TTC549 (cell line): ENCODE measurements around the gene DPM1.

Source experiments
- FAIRE-seq: peaks from 2 replicates; lab custom pipeline; 2012; peaks lifted over from hg19 to GRCh38; lab: Jason Lieb, UNC

DPM1 gene

GRCh38 chr20:50930139-50930975, 28.0 kb downstream of the DPM1 start:
- no peak for FAIRE-seq

GRCh38 chr20:50929299-50930138, 28.8 kb downstream of the DPM1 start:
- peak; percentile 83 for FAIRE-seq

GRCh38 chr20:50928469-50928868, 29.9 kb downstream of the DPM1 start:
- no peak for FAIRE-seq

DNA sequence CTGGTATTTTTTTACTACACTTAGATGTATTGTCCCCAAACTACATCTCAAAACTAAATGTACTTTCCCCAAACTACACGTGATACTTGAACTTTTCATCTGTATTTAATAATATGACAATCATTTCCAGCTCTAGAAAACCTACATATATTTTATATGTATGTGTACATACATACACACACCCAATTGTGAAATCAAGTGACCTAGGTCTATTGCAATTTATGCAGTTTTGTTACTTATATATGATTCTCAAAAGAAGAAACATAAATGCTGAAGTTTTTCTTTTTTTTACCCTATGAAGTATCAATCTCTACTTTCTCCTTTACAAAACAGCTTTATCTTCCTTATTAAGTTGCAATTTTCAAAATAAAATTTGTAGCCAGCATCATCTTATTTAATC, 31.8 kb downstream of the DPM1 start:
- FAIRE-seq = no peak

GRCh38 chr20:50924261-50924920, 33.9 kb downstream of the DPM1 start:
- FAIRE-seq = no peak

DNA sequence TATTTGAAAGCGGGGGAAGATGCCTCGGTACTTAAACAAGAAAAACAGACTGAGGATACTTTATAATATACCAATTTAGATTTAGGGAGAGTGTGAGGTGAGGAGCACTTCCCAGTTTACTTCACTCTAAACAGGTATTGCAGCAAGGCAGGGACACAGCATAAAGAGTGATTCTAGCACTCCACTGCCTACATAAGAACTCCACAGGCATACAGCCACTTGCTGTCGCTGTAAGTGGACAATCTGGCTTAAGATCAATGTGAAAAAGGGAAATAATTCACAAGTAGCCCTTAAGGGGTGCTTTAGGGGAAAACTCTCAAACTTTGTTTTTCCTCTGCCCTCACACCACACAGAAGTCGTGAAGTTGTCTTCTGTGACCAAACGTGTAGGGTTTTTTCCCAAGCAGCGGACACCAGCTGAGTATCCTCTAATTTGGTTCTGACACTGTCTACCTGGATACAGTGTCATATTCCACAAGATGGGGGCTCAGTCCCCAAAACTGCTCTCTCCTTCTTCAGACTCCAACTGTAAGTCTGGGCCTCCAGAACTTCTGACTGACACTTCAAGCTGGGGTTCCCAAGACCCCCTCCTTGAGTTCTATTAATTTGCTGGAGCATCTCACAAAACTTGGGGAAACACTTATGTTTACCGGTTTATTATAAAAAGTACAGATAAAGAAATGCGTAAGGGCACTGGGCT, 36.4 kb downstream of the DPM1 start:
- FAIRE-seq = no peak

DNA sequence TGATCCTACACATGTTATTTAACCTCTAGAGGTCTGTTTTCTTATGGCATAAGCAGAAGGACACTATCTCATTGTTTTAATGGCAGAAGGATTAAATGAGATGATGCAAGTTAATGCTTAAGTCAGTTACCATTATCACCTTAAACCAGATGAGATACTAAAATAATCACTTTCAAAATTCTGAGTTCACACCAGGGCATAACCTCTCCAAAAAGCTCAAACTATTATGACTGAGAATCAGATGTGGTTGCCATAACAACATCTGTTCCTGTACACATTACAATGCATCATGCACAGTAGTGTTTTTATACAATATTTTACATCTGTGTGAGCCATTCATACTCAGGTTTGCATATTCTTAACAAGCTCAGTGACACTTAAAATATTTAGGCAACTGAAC, 37.3 kb downstream of the DPM1 start:
- no peak for FAIRE-seq

DNA sequence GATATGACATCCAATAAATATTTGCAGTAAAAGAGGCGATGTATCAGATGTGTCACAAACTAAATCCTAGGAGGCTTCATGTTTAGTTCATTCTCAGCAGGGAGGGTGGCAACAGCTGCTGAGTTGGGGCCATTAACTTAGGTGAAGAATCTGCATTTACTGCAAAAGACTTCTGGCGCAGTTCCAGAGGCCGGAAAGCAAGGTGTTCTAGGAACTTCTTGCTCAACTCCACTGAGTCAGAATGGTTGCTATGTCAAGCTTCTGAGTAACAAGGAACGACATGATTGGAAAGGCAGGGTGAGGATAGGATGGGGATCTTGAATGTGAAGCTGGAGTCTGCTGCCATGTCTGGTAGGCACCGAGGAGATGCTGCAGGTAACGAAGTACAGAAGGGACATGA, 38.8 kb downstream of the DPM1 start:
- FAIRE-seq = no peak

DNA sequence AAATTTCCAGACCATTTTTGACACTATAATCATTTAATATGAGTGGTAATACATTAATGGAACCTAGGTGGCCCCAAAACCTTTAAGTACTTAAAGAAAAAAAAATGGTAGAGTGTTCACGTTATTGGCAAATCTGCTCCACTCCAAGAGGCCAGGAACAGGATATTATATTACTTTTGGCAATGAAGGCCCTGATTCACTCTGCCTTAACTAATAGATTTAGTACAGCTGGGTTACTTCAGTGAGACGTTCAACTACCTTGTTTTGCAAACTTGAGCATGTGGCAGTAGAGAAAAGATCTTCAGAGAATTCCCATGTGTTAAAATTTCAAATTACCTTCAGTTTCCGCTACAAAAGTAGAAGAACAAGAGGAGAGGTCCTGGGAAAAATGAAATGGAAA, 39.9 kb downstream of the DPM1 start:
- FAIRE-seq = no peak

- no peak for FAIRE-seq
These were observed 41.4 kb downstream of the DPM1 start for GRCh38 chr20:50916934-50917333.

DNA sequence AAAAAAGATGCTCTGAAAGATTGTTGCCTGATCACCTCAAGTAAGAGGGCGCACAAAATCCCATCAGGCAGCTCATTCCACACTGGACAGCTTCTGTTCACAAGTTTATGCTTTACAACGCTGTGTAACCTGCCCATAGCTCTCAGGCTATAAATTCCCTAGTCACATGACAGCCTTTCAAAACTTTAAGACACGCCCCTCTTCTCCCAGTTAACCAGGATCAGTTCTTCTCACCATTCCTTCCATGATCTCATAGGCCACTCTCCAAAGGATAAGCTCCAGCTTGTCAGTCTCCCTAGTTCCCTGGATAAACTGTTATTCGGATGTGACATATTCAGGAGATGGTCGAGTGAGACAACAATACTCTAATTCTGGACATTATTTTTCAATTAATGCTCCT, 42.1 kb downstream of the DPM1 start:
- no peak for FAIRE-seq

GRCh38 chr20:50915424-50915823, 42.9 kb downstream of the DPM1 start:
- no peak for FAIRE-seq

DNA sequence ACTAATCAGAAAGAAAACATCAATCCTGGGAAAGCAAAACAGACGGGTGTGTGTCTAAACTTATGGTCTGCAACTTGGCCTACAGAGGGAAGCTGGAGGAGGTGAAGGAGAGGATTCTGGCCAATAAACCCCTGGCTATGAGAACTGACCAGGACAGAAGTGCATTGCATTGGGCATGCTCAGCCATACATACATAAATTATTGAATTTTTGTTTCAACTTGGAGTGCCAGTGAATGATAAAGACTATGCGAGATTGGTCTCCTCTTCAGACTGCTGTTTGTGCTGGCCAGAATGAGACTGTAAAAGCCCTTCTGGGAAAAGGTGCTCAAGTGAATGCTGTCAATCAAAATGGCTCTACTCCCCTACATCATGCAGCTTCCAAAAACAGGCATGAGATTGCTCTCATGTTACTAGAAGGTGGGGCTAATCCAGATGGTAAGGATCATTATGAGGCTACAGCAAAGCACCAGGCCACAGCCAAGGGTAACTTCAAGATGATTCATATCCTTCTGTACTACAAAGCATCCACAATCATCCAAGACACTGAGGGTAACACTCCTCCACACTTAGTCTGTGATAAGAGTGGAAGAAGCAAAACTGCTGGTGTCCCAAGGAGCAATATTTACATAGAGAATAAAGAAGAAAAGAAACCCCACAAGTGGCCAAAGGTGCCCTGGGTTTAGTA, 44.5 kb downstream of the DPM1 start:
- FAIRE-seq = no peak

- no peak for FAIRE-seq
These were observed 46.6 kb downstream of the DPM1 start for GRCh38 chr20:50911716-50912115.

DNA sequence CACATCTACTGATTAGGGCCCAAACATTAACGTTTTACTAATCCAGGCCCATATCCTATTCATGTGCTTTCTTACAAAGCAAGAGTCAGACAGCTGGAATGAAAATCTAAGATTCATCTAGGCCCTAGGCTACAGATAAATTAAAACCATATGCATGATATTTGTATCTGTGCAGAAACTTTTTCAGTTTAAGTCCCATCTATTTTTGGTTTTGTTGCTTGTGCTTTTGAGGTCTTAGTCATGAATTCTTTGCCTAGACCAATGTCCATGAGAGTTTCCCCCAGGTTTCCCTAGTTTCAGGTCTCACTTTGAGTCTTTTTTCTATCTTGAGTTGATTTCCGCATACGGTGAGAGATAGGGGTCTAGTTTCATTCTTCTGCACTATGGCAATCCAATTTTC, 47.3 kb downstream of the DPM1 start:
- no peak for FAIRE-seq

GRCh38 chr20:50909413-50909812, 48.9 kb downstream of the DPM1 start:
- no peak for FAIRE-seq

DNA sequence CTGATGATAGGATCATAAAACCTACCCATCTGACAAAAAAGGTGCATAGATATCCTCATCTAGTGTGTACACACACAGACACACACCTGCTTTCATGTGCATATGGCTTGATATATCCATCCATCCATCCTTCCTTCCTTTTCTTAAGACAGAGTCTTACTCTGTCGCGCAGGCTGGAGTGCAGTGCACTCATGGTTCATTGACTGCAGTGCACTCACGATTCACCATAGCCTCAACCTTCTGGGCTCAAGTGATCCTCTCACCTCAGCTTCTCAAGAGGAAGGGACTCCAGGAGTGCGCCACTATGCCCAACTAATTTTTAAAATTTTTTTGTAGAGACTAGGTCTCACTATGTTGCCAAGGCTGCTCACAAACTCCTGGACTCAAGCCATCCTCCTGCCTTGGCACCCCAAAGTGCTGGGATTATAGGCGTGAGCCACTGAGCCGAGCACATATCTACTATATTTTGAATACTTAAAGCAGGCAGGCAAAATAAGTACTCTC, 54.2 kb downstream of the DPM1 start:
- no peak for FAIRE-seq

DNA sequence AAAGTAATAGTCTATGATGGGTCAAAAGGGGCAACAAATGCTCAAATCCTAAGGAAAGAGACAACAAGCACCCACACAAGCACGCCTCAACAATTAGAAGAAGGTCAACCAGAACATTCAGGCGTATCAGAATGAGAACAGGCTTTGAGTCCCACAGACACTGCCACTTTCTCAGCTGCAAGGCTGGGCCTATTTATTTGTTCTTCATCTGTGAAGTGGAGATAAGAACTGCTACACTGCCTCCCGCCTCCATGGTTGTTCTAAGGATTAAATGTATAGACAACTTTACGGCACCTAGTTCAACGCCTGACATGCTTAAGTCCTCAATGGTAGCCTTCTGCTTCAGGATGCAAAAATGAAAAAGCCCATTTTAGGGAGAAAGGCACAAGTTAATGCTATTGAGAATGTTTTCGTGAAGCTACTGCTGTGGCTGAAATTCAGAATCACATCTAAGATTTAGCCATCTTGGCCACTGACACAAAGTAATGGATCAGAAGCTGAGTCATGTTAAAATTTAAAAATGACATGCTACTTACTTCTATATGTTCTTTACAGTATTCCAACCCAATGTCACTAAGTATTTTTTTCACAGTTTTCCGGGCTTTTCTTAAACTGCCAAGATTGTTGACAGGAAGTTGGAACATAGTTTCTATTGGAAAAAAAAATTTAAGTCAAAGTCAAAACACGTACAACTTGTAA, 54.8 kb downstream of the DPM1 start:
- no peak for FAIRE-seq

DNA sequence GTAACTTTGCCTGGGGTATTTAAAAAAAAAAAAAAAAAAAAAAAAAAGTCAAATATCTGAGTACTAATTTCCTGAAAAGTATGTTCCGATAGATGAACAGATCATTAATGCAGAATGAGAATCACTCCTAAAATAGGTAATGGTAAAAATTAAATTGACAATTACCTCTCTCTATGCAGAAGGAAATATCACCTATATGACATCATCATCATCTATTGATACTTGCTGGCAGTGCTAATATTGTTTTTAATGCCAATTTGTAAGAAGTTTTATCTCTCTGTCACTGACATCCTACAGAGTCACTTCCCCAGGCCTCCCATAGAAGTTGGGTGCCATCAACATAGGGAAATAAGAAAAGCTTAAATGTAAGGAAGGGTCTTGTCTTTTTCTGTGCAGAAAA, 57.0 kb downstream of the DPM1 start:
- FAIRE-seq = no peak

DNA sequence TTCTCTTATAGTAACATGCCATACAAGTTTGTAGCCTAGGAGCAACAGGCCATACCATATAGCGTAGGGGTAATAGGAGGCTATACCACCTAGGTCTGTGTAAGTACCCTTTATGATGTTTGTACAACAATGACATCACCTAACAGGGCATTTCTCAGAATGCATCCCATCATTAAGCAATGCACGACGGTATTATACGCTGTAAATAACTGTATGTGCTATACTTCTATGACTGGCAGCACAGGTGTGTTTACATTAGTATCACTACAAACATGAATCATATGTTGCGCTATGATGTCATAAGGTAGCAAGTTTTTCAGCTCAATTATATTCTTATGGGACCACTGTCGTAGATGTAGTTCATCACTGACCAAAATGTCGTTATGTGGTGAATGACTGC, 58.1 kb downstream of the DPM1 start:
- no peak for FAIRE-seq

DNA sequence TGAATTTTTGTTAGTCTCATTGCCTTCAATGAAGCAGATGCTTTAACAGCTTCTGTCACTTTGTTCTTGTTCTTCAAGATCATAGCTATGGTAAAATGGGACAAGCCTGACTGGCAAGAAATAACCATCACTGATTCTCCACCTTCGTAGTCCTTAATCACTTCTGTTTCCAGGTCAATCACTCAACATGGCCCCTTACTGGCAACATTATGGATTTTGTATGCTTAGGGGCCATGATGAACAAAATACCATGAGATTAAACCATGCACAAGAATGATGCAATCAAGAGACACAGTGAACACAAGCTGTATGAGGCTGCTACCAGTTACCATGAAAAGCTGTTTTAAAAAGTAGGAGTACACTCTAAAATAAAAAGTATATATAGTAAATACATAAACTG, 59.9 kb downstream of the DPM1 start:
- FAIRE-seq = no peak
